ENCODE results near the gene IQCH.
"Not testable (repeated sequence)": the region's sequence is repeated elsewhere in the genome, so short reads cannot be mapped to it uniquely, and the experiment has no call there.

The IQCH gene

DNA sequence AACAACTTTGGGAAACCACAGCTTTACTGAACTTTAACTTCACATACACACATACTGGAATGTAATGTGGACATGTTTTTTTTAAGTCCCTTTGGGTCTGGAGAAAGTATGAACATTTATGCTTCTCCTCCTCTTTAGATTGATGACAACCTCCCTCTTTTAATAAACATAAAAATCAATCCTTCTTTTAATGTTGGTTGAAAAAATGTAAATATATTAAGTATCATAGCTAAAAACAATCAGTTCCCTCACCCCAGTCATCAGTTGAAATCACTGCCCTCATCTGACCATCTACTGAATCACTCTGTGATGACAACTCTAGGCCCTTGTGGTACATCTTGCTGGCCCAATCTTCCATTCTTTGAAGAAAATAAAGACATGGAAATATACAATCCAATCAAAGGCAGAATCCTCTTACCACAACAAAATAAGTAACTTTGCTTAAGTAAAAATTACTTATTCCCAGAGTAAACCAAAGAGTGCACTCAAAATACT, 6.5 kb upstream of the IQCH start:
- DNase-seq = no peak

DNA sequence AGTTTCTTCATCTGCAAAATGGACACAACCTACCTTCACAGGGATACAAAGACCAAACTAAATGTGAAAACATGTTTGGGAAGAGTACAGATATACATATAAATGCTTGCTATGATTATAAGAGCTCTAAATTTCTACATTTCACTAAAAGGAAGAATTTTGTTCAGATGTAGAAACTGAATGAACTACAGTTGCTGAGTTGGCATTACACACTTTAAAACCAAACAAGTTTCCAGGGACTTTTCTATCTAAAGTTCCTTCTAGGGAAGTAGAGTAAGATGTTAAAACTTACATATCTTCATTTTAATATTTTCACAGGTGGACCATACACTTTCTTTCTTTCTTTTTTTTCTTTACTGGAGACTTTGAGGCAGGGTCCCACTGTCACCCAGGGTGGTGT, 4.8 kb upstream of the IQCH start:
- no peak for DNase-seq

DNA sequence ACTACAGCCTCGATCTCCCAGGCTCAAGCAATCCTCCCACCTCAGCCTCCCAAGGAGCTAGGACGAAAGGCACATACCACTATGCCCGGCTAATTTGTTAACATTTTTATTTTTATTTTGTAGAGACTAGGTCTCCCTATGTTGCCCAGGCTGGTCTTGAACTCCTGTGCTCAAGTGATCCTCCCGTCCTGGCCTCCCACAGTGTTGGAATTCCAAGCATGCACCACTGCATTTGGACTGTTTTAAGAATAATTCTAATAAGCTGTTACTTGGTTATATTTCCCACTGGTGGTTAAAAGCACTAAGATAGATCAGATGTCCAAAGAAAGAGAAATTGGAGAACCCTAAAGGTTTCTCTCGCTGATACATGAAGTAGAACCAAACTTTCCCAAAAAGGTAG, 3.3 kb upstream of the IQCH start:
- DNase-seq = no peak

DNA sequence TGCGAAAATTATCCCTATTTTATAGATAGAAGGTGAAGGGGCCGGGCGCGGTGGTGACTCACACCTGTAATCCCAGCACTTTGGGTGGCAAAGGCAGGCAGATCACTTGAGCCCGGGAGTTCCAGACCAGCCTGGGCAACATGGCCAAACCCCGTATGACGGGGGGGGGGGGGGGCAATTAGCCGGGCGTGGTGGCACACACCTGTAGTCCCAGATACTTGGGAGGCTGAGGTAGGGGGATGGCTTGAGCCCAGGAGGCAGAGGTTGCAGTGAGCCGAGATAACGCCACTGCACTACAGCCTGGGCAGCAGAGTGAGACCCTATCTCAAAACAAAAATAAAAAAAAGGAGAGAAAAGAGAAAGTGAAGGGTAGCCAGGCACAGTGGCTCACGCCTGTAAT, 1.5 kb upstream of the IQCH start:
- DNase-seq = no peak

DNA sequence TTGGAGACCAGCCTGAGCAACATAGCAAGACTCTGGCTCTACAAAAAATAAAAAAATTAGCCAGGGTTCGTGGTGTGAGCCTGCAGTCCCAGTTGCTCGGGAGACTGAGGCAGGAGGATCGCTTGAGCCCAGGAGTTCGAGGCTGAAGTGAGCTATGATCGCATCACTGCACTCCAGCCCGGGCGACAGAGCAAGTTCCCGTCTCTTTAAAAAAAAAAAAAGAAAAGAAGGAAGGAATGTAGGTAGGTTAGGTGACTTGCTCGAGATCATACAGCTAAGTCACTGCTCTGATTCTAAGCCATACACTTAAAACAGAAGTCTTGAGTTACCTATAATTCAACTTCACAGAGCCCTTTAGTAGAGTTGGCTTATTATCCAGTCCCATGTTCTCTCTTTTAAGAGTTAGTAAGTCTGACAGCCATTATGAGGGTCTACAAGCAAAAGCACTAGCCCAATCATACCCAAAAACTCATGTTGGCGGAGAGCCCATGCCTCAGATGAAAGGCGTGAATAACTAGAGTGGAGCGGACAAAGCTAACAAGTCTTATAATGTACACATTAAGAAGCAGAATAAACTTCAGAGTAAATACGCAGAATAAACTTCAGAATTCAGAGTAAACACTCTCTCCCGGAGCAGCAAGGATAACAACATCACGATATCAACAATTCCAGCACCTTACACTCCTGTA, 893 bp upstream of the IQCH start:
- DNase-seq = peak in 1 of 2 experiments; percentile 62

DNA sequence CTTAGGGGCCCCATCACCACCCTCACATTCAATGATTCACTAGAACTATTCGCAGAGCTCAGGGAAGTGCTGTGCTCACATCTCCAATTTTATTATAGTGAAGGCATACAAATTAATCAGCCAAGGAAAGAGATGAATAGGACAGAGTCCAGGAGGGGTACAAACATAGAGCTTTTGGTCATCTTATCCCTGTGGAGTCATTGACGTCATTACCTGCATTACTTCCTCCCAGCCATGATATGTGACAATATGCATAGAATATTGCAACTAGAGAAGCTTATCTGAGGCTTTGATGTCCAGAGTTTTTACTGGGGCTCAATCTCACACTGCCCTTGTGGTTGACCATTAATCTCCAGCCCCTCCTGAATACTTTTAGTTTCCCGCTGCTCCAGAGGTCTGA, 1.5 kb downstream of the IQCH start:
- DNase-seq = no peak

DNA sequence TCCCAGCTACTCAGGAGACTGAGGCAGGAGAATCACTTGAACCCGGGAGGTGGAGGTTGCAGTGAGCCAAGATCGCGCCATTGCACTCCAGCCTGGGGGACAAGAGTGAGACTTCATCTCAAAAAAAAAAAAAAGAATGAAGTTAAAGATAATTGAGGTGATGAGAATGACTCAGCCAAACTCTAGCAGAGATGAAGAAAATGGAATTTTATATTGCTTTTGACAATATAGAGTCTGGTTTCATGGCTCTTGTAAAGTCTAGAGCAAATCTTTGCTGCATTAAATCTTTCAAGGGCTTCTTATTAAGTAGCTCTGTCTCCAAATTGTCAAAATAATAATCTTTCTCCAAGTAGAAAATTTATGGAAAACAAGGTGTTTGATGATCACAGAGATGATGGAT, 3.8 kb downstream of the IQCH start:
- DNase-seq = not testable (repeated sequence)

DNA sequence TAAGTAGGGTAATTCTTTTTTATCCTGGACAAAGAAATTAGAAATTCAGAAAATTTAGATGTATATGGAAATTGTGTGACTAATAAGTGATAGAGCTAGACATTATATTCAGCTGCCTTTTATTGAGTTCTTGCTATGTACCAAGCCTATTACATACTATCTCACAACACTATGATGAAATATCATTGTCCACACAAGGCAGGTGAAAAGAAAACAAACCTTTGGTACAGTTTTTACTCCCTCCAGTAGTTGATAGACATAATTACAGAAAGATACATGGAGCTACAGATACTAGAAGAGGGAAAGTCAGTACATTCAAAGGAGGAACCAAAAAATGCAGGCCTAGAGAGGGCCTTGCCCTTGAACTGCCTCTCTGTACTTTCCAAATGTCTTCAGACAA, 4.8 kb downstream of the IQCH start:
- no peak for DNase-seq

DNA sequence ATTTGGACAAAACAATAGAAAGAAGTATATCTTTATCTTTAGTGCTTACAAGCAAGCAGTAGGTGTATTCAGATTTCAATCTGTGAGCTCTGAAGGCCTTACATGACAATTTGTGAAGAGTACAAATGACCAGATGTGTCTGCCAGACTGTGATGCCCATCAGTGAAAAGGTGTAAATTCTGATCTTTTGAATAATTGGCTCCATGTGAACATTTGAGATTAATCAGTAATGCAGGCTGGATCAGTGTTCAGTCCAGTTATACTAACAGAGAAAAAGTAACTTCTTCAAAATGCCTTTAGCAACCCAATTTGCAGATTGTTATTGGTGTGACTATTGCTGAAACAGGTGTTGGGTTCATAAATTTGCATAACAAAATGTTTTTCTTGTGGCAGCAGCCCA, 5.2 kb downstream of the IQCH start:
- DNase-seq = no peak

DNA sequence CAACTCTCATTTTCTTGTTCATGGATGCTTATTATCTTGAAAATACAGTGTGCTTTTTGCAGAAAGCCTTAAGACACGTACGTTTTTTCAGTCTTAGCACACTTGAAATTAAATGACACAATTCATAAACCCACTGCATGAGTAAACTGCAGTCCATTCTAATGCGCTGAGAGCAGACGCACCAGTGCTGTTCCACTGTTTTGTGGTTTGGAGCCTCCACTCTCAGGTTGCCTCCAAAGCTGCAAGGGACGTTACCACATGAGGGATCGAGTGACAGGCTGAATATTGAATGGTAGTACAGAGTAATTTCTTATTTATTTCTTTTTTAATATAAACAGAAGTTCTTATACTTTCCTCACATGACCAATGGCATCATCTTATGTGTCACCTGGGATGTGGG, 12.3 kb downstream of the IQCH start:
- no peak for DNase-seq

DNA sequence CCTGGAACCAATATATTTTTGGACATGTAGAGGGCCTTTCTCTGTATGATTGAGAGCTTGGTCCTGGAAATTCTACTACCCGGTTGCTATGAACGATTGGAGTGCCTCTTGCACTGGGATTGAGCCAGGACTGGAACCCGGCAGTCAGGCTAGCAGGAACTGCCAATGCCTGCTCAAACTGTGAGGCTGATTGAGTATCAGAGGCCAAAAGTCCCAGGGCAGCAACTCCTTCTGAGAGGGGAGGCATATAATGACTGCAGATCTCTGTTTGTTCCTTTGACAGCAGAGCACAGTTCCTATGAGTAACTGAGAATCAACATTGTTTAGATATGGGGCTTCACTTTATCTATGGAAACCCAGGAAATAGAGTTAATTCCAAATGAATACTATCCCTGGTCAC, 12.9 kb downstream of the IQCH start:
- DNase-seq = no peak

DNA sequence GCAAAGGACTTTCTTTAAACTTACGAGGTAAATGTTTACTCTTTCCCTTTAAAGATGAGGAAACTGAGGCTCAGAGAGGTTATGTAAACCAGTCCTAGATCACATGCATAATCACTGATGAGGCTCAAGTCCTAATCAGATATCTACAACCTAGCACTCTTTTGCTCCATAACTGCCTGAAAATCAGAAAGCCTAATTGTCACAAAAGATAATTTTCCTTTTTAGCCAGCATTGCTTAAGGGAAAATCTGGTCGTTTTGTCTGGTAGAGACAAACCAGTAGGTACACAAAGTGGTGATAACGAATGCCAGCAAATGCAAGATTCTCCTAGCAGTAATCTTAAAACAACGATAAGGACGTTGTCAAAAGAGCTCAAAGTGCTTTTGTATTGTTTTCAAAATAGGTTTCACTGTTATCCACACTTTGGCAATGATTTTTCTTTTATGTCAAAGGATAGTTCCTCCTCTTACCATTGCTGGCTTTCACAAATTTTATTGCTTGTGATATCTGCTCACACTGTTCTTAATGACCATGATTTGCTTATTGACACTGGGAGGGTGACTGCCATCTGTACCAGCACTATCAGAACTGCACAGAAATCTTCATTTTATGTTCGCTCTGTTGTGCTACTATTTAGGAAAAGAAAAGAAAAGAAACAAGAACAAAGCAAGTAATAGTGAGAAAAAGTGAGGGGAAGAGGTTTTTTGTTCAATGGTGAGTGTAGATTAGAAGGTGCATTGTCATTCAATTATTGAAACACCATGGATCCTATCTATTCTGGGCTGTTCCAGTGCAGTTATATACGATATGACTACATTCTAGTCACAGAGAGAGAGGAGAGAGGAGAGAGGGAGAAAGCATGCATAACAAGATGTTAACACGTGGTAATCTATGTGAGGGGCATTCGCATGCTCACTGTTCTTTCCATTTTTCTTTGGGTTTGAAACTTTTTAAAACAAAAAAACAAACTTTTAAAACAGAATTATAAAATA, 13.7 kb downstream of the IQCH start:
- DNase-seq = no peak

DNA sequence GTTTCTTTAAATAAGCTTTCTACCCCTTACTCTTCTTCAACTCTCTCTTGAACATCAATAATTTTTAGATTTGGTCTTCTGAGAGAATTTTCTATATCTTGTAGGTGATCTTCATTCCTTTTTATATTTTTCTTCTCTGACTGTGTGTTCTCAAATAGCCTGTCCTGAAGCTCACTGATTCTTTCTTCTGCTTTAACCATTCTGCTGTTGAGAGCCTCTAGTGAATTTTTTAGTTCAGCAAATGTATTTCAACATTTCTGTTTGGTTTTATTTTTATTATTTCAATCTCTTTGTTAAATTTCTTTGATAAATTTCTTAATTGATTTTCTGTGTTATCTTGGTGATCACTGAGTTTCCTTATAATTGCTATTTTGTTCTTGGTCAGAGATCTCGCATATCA, 19.6 kb downstream of the IQCH start:
- DNase-seq = no peak

DNA sequence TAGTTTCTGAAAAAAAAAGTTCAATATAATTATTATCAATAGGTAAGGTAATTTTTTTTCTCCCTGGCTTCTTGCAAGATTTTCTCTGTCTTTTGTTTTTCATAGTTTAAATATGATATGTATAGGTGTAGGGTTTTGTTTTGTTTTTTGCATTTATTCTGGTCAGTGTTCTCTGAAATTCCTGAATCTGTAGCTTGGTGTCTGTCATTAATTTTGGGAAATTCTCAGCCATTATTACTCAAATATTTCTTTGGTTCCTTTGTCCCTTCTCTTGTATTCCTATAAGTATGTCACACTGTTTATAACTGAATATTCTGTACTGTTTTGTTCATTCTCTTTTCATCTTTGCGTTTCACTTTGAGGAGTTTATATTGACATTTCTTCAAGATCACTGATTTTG, 22.1 kb downstream of the IQCH start:
- no peak for DNase-seq

DNA sequence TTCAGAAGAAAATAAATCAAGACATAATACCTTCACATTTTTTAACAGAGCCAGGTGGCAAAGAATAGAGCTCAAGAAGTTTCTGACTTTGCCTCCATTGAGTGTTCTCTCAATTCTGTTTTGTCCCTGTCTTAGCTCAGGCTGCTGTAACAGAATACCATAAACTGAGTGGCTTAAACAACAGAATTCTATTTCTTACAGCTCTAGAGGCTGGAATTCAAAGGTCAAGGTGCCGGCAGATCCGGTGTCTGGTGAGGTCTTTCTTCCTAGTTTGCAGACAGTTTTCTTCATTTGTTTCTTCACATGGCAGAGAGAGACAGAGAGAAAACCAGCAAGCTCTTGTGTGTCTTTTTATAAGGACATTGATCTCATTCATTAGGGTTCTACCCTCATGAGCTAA, 25.6 kb downstream of the IQCH start:
- no peak for DNase-seq

DNA sequence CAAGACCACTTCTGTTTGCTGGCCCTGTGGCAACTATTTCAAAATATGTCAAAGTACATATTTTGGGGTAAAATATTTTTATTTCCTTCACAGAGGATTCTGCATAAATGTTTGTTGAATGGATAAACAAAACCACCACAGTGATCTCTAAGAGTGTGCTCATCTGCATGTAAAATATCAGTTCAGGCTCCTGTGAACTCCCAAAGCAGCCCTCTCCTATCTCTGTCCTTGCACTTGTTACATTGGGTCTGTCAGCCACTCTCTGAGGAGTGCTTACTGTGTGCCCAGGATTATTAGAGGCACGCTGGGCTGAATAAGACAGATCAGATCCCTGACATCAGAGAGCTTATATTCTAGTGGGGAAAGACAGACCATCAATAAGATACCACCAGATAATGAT, 27.1 kb downstream of the IQCH start:
- no peak for DNase-seq

DNA sequence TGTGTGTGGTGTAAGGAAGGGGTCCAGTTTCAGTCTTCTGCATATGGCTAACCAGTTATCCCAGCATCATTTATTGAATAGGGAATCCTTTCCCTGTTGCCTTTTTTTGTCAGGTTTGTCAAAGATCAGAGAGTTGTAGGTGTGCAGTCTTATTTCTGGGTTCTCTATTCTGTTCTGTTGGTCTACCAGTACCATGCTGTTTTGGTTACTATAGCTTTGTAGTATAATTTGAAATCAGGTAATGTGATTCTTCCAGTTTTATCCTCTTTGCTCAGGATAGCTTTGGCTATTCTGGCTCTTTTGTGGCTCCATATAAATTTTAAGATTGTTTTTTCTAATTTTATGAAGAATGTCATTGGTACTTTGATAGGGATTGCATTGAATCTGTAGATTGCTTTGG, 31.0 kb downstream of the IQCH start:
- DNase-seq = not testable (repeated sequence)

DNA sequence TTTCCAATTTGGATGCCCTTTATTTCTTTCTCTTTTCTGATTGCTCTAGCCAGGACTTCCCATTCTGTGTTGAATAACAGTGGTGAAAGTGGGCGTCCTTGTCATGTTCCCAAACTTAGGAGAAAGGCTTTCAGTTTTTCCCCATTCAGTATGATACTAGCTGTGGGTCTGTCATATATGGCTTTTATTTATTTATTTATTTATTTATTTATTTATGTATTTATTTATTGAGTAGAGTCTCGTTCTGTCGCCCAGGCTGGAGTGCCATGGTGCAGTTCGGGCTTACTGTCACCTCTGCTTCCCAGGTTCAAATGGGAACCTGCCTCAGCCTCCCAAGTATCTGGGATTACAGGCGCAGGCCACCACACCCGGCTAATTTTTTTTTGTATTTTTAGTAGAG, 31.8 kb downstream of the IQCH start:
- DNase-seq = not testable (repeated sequence)

DNA sequence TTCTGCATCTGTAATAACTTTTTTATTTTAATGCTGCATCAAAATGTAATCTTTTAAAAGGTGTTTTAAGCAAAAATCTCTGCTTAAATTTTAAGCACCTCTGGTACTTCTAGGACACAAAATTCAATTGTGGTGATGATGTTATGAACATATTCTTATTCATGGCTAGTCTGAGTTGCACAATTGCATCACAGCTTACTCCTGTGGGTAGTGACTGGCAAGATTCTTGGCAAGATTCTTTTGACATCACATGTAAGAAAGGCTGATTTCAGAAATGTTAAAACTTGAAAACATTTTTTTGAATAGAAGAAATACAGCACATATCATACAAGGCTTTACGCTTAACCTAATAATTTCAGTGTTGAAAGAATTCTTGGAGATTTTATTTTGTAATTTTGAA, 35.7 kb downstream of the IQCH start:
- no peak for DNase-seq

DNA sequence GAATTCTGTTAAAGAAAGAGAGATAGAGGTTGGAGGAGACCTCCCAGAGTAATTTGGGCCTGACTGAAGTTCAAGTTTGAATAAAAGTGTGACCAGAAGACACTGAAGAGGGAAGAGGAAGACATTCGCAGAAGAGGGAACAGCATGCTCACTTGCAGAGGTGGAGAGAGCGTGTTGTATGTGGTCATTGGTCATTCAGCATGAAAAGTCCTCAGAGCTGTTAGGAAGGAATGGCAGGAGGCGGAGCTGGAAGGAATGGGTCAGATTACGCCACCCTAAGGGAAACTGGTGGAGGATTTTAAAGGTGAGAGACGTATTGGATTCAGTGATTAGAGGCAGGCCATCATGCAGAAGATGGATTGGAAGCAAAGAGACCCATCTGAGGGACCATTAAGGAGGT, 41.6 kb downstream of the IQCH start:
- DNase-seq = no peak

DNA sequence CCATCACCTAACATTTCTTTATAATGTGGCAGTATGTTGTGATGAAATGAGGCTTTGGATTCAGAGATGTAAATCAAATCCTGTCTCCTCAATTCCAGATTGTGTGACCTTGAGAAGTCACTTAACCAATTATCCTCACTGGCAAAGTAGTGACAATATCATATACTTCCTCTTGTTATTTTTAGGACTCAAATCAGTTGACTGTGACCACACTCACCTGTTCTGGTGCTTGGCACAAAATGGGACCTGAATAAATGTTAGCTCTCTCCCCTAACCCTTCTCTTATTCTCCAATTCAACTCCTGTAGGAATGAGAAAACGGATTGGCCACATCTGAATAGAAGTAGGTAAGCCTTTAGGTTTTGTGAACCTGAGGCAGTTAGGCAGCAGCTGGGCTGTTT, 42.1 kb downstream of the IQCH start:
- DNase-seq = no peak

DNA sequence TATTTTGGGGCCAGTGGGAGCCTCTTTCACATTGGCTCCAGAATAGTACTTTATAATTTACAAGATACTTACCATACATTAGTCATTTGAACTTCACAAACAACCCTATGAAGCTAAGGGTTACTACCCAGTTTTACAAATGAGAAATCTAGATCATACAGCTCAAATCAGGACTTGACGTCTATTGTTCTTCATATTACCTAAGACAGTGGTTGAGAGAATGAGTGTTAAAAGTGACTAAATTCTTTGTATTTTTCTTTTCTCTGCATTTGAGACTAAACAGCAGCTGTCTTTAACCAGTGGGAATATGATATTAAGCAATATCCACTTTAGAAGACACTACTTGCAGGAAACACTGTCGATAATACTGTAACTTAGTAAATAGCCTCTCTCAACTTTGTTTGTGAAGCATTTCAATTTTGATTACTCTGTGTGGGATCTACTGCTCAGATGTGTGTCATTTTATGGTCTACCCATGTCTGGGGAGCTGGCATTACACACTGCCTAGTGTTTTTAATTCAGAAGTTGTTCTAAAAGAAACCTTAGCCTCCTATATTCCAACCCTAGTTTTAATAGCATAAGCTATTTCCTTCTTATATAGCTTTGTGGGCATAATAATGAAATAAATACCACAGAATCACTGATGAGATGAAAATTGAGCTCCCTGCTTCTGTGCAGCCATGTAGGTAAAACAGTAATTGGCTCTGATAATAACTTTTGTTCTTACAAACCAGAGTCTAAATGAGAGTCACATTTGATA, 45.9 kb downstream of the IQCH start:
- DNase-seq = no peak

Data from SW 1271 (cell line).